Ovary (tissue), 9 donors: ENCODE data around the gene CDYL2. TPM values are rescaled to one million over a fixed set of nuclear protein-coding genes. Genes with fewer than 3 reads are reported as not detected.

Experiments
- DNase-seq, 5 donors: peaks; one replicate each; pipeline ENCODE4 v3.0.0-alpha.2; 2019 to 2020
- H3K27ac ChIP-seq, 2 donors: fragments of 200-600 bp; one replicate each; pipeline versions ENCODE4 v1.5.1 to v1.8.0; 2019 to 2022
- H3K27me3 ChIP-seq: fragments of 200-600 bp; one replicate; pipeline ENCODE4 v1.8.0; 2022
- H3K36me3 ChIP-seq: fragments of 200-600 bp; sonication (generic); one replicate; pipeline ENCODE4 v1.5.1; 2019
- H3K4me1 ChIP-seq: one replicate; pipeline ENCODE4 v1.8.1; 2013; ENCODE audit warnings: mild to moderate bottlenecking, moderate library complexity; ENCODE audit not compliant: insufficient read depth
- H3K4me3 ChIP-seq: fragments of 200-600 bp; sonication (generic); one replicate; pipeline ENCODE4 v1.5.1; 2017
- H3K9me3 ChIP-seq, 2 donors: fragments of 200-600 bp in 1 of 2; sonication (generic) in 1 of 2; one replicate each; pipeline versions ENCODE4 v1.5.1 to v1.8.1; 2013 to 2019; ENCODE audit warnings: mild to moderate bottlenecking in 1 of 2, moderate library complexity in 1 of 2
- EP300 ChIP-seq: sonication (generic); formaldehyde crosslinking; IDR thresholded peaks from one replicate; pipeline ENCODE4 v1.6.1; 2017; ENCODE audit warnings: antibody characterized with exemption
- POLR2A ChIP-seq: fragments of 450-650 bp; IDR thresholded peaks from one replicate; pipeline ENCODE4 v1.6.1; 2017; ENCODE audit warnings: antibody characterized with exemption, mild to moderate bottlenecking, moderate library complexity
- WGBS, 3 donors: extraction: QIAGEN DNeasy Blood & Tissue Kit in 1 of 3; methylation state at CpG; one replicate each; pipeline versions ENCODE4 v1.1.5 to v1.1.7; 2013 to 2017; 5-methylcytosine and 5-hydroxymethylcytosine counted together
- intact Hi-C, 4 donors: fragments of 100-400 bp; cut with DNase I; formaldehyde crosslinking; loops; one replicate each; pipeline versions ENCODE4 v1.11.0 to v1.15.1; 2022 to 2023
- polyA plus RNA-seq, 2 donors: library from polyadenylated mRNA; stranded (reverse); fragments of 200-250 nt in 1 of 2; fragments of 350-450 nt in 1 of 2; fragmentation: Illumina TruSeq in 1 of 2; extraction: RNeasy Lipid Tissue Mini Kit (QIAGEN cat#74804) in 1 of 2; gene quantifications; one replicate each; pipeline ENCODE4 v1.2.3, GENCODE V29; 2013 to 2014
- total RNA-seq, 7 donors: library from RNA; depleted of rRNA in 2 of 7; stranded (reverse); fragments of >200 nt in 2 of 7; fragmentation: NEBNext Ultra II Directional in 3 of 7; extraction: Animal tissue kit (Norgen Biotek cat#: 25700) in 3 of 7; gene quantifications; one replicate each; pipeline versions ENCODE4 v1.1.0 to v1.2.4, GENCODE V29; 2016 to 2023
- TF ChIP-seq, protein P1 (sequence below), 3 donors: fragments of 450-650 bp in 2 of 3; fragments of 200-600 bp in 1 of 3; IDR thresholded peaks; one replicate each; pipeline versions ENCODE4 v1.5.1 to v1.8.0; 2016 to 2022; ENCODE audit warnings: antibody characterized with exemption in 3 of 3, mild to moderate bottlenecking in 1 of 3
- donor health status: DM: no; HTN: no; CAD: no; lungs with moderate emphysema.
- donor health status: DM: no; HTN: no; CAD: no.
- donor health status: Bipolar disorder and iron deficiency.
- donor health status: DM: yes; HTN: yes; CAD: no.
- donor health status: DM: no; HTN: no; CAD: no.
- donor health status: DM: yes; HTN: yes; CAD: no.

The CDYL2 gene
- total and polyA plus RNA-seq, 9 donors: 0.48 to 4.4 (median 1.8) TPM

DNA sequence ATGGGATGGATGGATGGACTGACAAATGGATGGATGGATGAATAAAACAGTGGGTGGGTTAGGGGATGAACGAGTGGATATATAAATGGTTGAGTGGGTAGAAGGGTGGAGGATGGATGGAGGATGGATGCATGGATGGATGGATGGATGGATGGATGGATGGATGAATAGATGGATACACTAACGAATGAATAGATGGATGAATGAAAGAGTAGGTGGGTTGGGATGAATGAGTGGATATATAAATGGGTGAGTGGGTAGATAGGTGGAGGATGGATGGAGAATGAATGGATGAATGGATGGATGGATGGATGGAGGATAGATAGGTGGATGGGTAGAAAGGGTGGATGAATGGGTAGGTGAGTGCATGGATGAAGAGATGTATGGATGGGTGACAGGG, 62.1 kb downstream of the CDYL2 start:
- H3K4me1 ChIP-seq: no peaks in the 10 kb centered on the region
- WGBS, 3 donors: 86 to 89% (median 88%) methylated on average over 2 of the region's 2 CpGs
- intact Hi-C loops: no loop called here
- no peak overlapping the region for H3K27ac ChIP-seq
- no peak for DNase-seq
- TF ChIP-seq POLR2A: no peak
- TF ChIP-seq EP300: no peak
- TF ChIP-seq, protein P1, sequence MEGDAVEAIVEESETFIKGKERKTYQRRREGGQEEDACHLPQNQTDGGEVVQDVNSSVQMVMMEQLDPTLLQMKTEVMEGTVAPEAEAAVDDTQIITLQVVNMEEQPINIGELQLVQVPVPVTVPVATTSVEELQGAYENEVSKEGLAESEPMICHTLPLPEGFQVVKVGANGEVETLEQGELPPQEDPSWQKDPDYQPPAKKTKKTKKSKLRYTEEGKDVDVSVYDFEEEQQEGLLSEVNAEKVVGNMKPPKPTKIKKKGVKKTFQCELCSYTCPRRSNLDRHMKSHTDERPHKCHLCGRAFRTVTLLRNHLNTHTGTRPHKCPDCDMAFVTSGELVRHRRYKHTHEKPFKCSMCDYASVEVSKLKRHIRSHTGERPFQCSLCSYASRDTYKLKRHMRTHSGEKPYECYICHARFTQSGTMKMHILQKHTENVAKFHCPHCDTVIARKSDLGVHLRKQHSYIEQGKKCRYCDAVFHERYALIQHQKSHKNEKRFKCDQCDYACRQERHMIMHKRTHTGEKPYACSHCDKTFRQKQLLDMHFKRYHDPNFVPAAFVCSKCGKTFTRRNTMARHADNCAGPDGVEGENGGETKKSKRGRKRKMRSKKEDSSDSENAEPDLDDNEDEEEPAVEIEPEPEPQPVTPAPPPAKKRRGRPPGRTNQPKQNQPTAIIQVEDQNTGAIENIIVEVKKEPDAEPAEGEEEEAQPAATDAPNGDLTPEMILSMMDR (IDR thresholded peaks at IDR 0.05): no peak
- no peaks in the 10 kb centered on the region for H3K27me3 ChIP-seq
- H3K9me3 ChIP-seq: no peaks in the 10 kb centered on the region
- H3K36me3 ChIP-seq: no peaks in the 10 kb centered on the region
- no peak overlapping the region for H3K4me3 ChIP-seq

DNA sequence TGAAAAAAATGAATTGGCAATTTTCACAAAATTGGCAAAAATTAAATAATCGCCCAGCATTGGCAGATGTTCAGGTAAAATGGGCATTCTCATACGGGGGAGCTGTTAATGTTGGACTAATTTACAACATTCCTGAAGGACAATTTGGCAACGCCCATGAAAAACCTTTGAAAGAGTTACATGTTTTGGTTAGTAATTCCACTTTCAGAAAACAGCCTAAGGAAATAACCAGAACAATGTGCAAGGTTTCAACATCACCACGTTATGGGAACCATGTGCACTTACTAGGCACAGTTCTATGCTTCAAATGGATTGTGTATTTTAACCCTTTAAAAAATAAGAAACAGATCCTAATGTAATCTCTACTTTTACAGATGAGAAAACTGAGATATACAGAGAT, 62.7 kb downstream of the CDYL2 start:
- TF ChIP-seq, protein P1 (IDR thresholded peaks at IDR 0.05): no peak
- TF ChIP-seq POLR2A (no peak), EP300 (no peak)
- WGBS, 3 donors: 63 to 80% (median 64%) methylated on average over 4 of the region's 4 CpGs
- DNase-seq: no peak
- Histone ChIP-seq H3K27ac (no peak overlapping the region), H3K4me1 (no peaks in the 10 kb centered on the region), H3K9me3 (no peaks in the 10 kb centered on the region), H3K4me3 (no peak overlapping the region), H3K27me3 (no peaks in the 10 kb centered on the region), H3K36me3 (no peaks in the 10 kb centered on the region)
- intact Hi-C loops: no loop called here

DNA sequence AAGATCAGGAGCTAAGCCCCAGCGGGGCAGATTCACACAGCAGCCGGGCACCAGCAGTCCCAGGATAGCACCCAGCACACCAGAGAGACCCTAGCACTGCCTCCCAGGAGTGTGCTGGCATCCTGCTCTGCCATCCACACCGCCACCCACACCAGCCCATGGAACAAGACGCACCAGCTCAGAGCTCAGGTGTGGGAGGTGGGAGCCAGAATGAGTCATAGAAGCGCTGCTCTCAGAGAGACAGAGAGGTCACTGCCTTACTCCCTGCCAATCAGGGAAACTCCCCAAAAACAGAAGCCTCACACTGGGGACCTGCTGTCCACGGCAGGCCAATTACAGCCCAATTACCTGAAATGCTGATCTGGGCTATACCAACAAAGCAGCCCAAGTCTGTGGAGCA, 64.9 kb downstream of the CDYL2 start:
- no peak overlapping the region for H3K4me3 ChIP-seq
- intact Hi-C loops: no loop called here
- TF ChIP-seq, protein P1 (IDR thresholded peaks at IDR 0.05): no peak
- TF ChIP-seq EP300 (no peak), POLR2A (no peak)
- H3K27ac ChIP-seq: no peak overlapping the region
- H3K9me3 ChIP-seq: no peaks in the 10 kb centered on the region
- H3K4me1 ChIP-seq: peaks cover 3% of the 10 kb centered on the region
- 91 to 94% (median 93%) methylated on average over 6 of the region's 6 CpGs for WGBS, 3 donors
- no peak for DNase-seq
- no peaks in the 10 kb centered on the region for H3K36me3 ChIP-seq
- H3K27me3 ChIP-seq: no peaks in the 10 kb centered on the region

DNA sequence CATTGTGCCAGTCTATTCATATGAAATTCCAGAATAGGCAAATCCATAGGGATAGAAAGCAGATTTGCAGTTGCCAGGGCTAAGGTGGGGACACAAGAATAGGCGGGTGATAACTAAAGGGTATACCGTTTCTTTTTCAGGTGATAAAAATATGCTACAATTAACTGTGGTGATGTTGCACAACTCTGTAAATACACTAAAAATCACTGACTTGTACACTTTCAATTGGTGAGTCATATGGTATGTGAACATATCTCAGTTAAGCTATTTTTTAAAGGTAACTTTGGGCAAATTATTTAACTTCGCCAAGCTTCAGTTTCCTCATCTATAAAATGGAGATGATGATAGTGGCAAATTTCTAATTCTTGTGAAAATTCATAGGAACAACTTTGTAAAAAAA, 65.9 kb downstream of the CDYL2 start:
- Histone ChIP-seq H3K27me3 (no peaks in the 10 kb centered on the region), H3K36me3 (no peaks in the 10 kb centered on the region), H3K4me3 (no peak overlapping the region), H3K9me3 (no peaks in the 10 kb centered on the region), H3K4me1 (peaks cover 3% of the 10 kb centered on the region), H3K27ac (no peak overlapping the region)
- no peak for TF ChIP-seq POLR2A
- no peak for DNase-seq
- WGBS, 3 donors: 91 to 94% (median 94%) methylated on average over 3 of the region's 3 CpGs
- intact Hi-C loops: no loop called here

DNA sequence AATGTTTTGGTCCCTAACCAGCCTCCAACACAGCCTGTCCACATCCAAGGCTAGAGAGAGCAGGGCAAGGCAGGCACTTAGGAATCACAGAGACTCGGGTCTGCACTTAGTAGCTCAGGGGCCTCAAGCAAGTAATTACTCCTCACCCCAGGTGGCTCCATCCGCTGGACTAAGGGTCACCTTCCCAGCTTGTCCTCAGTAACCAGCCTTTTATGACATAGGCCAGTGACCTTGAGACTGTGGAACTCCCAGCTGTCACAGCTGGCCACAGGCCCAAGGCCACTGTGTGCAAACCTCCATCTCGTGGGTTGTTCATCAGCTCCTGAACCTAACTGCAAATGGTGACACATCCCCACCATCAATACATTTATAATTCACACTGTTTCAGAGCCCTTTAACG, 68.6 kb downstream of the CDYL2 start:
- TF ChIP-seq, protein P1 (IDR thresholded peaks at IDR 0.05): no peak
- no peak for TF ChIP-seq EP300
- no peak for TF ChIP-seq POLR2A
- H3K4me1 ChIP-seq: peaks cover 3% of the 10 kb centered on the region
- no peaks in the 10 kb centered on the region for H3K9me3 ChIP-seq
- H3K27ac ChIP-seq: no peak overlapping the region
- no peak for DNase-seq
- no peak overlapping the region for H3K4me3 ChIP-seq
- intact Hi-C loops: no loop called here
- no peaks in the 10 kb centered on the region for H3K36me3 ChIP-seq
- WGBS, 3 donors: 11 to 16% (median 14%) methylated on average over 4 of the region's 4 CpGs
- H3K27me3 ChIP-seq: no peaks in the 10 kb centered on the region
